ENCODE data around the gene TCFL5. TPM values are rescaled to one million over a fixed set of nuclear protein-coding genes. Genes with fewer than 3 reads are reported as not detected.

Gene TCFL5
- total RNA-seq, 1 donor from 2014 or later: 8.2 TPM

DNA sequence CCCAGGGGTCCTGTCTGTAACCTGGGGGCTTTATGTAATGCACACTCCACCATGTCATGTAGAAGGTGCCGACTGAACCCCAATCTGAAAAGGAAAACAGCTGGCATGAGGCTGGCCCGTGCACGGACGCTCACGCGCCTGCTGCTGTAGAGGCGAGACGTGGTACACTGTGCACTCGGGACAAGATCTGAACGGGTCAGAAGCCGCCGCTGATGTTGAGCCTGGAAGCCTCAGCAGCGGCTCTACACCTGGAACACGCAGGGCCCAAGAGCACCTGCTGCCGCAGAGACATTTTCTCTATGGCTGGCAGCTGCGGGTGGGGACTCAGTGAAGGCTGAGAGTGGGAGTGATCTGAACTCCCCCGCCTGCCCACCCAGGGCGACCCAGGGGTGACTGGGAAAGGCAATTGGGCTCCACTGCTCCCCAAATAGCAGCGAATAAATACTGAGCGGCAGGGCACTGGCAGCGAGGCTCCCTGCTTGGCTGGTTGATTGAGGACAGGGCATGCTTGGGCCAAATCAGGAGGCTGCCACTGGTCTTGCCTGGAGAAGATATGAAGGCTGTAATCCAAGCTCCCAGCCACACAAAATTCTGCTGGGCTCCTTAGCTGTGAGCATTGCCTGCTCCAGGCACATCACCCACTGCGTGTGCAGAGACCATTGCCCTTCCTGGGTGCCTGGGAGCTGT lies 59.5 kb downstream of the TCFL5 start:
- ATAC-seq (no peak), DNase-seq (no peak)
- Histone ChIP-seq H3K9me3 (no peaks in the 10 kb centered on the region), H3K27ac (no peak overlapping the region), H3K27me3 (ENCODE audit: low read depth) (no peaks in the 10 kb centered on the region), H3K4me3 (no peak overlapping the region), H3K36me3 (peaks cover 36% of the 10 kb centered on the region), H3K4me1 (peaks cover 30% of the 10 kb centered on the region)
- TF ChIP-seq, protein P1, sequence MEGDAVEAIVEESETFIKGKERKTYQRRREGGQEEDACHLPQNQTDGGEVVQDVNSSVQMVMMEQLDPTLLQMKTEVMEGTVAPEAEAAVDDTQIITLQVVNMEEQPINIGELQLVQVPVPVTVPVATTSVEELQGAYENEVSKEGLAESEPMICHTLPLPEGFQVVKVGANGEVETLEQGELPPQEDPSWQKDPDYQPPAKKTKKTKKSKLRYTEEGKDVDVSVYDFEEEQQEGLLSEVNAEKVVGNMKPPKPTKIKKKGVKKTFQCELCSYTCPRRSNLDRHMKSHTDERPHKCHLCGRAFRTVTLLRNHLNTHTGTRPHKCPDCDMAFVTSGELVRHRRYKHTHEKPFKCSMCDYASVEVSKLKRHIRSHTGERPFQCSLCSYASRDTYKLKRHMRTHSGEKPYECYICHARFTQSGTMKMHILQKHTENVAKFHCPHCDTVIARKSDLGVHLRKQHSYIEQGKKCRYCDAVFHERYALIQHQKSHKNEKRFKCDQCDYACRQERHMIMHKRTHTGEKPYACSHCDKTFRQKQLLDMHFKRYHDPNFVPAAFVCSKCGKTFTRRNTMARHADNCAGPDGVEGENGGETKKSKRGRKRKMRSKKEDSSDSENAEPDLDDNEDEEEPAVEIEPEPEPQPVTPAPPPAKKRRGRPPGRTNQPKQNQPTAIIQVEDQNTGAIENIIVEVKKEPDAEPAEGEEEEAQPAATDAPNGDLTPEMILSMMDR (IDR thresholded peaks at IDR 0.05): no peak
- intact Hi-C loops (cut with DNase I): no loop called here

DNA sequence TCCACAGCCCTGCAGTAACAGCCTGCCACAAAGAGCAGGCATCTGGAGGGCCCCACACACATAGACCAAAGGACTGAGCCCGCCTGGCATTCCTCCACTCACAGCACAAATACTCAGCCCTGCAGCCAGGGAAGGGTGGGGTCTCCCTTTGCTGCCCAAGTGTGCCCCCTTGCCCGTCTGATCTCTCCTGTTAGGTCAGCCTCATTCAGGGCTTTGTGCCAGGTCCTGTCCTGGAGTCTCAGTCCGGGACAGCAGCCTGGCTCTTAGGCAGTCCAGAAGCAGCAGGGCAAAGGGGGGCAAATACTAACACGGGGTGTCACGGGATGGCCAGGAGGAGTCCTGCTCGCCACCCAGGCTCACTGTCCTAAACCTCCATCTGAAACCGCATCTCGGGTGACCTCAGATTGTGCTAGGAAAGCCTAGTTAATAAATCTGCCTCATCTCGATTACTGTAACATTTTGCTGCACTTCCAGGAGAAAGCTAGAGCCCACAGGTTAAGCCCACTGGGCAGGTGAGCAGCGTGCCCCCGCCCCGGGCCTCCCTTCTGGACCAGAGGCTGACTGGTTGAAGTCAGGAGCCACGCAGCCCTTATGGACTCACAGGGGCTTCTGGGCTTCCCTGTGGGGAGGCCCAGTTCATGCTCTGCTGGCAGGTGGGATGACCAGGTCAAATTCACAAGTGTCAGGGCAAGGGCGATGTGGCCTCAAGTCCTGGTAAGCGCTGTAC lies 60.2 kb downstream of the TCFL5 start:
- intact Hi-C loops (cut with DNase I): no loop called here

DNA sequence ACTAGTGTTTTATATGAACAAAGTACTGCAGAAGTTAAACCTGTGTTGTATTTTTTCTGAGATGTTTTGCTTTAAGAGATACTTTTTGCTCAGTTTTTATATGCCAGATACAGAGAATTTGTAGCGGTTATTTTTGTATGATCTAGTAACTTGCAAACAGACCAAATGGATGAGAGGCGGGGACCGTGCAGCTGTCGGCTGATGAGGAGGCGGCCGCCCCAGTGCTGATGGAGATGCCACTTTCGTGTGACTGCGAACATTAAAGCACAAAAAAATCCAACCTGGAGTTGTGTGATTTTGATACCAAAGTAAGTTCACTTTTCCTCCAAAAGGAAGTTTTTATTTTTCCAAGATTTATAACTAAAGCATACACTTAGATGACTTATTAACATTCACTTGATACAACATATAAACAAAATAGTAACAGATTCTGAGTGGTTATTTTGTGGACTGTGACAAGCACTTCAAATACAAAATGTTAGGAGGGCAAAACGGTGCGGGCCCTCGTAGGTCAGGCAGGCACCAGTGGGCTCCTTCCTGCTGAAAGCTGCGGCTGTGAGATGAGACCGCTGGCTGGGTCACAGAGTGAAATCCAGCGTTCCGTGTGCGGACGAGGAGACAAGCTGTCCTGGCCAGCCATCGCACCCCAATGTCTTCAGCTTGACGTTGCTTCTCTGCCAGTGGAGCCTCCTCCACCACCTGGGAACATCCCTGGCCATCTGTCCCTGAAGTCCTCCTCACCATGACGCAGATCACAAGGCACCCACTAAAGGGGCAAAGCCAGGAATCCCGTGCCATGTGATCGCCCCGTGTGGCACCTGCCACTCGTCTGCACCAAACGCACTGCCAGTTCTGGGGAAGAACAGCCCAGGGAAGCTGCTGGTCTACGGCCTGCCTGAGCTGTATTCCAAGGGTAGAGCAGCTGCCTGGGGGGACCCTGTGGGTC lies 61.0 kb downstream of the TCFL5 start:
- intact Hi-C loops (cut with DNase I): no loop called here
- no peaks in the 10 kb centered on the region for H3K9me3 ChIP-seq
- H3K27ac ChIP-seq: no peak overlapping the region
- ATAC-seq: no peak
- H3K4me1 ChIP-seq: peaks cover 17% of the 10 kb centered on the region
- TF ChIP-seq, protein P1 (IDR thresholded peaks at IDR 0.05): no peak
- no peak overlapping the region for H3K4me3 ChIP-seq
- peaks cover 36% of the 10 kb centered on the region for H3K36me3 ChIP-seq
- no peak for DNase-seq
- H3K27me3 ChIP-seq (ENCODE audit: low read depth): no peaks in the 10 kb centered on the region

More for the DNA sequence above, 60.2 kb downstream of the TCFL5 start:
- H3K36me3 ChIP-seq: peaks cover 36% of the 10 kb centered on the region
- H3K27me3 ChIP-seq (ENCODE audit: low read depth): no peaks in the 10 kb centered on the region
- no peak for DNase-seq
- TF ChIP-seq, protein P1 (IDR thresholded peaks at IDR 0.05): no peak
- ATAC-seq: no peak
- no peak overlapping the region for H3K4me3 ChIP-seq
- H3K27ac ChIP-seq: no peak overlapping the region
- peaks cover 25% of the 10 kb centered on the region for H3K4me1 ChIP-seq
- H3K9me3 ChIP-seq: no peaks in the 10 kb centered on the region

DNA sequence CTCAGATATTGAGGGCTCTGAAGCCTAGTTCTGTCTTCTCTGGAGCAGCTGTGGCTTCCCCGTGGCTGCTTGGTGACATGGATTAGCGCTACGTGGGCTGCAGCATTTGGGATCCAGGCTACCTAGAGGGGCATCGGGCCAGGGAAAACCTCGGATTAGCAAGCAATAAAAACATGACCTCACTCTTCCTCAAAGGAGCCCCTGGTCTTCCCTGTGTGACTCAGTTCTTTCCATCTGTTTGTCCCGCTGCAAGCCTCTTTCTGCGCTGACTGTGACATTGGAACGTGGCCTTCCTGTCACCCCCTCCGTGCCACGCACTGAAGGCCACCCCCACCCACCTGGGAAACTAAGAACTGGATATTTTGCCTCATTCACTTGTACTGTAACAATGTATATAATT lies 61.7 kb downstream of the TCFL5 start:
- ATAC-seq (no peak), DNase-seq (no peak)
- Histone ChIP-seq H3K27ac (no peak overlapping the region), H3K4me1 (peaks cover 17% of the 10 kb centered on the region), H3K27me3 (ENCODE audit: low read depth) (no peaks in the 10 kb centered on the region), H3K4me3 (no peak overlapping the region), H3K36me3 (peaks cover 36% of the 10 kb centered on the region), H3K9me3 (no peaks in the 10 kb centered on the region)
- intact Hi-C loops (cut with DNase I): no loop called here
- TF ChIP-seq, protein P1 (IDR thresholded peaks at IDR 0.05): no peak

DNA sequence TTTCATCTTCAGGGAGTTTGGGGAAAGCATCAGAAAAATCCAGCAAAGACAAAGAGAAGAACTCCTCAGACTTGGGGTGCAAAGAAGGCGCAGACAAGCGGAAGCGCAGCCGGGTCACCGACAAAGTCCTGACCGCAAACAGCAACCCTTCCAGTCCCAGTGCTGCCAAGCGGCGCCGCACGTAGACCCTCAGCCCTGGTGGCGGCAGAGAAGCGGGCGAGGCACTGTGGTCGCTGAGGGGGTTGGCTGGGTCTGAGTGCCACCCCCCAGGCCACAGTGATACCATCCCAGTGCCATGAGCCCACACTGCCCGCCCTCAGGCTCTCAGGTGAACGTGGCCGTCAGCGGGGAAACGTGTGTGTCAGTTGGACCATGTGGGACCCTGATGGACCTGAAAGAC lies 62.2 kb downstream of the TCFL5 start:
- DNase-seq (no peak), ATAC-seq (no peak)
- Histone ChIP-seq H3K36me3 (peaks cover 36% of the 10 kb centered on the region), H3K9me3 (no peaks in the 10 kb centered on the region), H3K27me3 (ENCODE audit: low read depth) (no peaks in the 10 kb centered on the region), H3K4me1 (peaks cover 21% of the 10 kb centered on the region), H3K27ac (no peak overlapping the region), H3K4me3 (no peak overlapping the region)
- TF ChIP-seq, protein P1 (IDR thresholded peaks at IDR 0.05): no peak
- intact Hi-C loops (cut with DNase I): no loop called here
